Caco-2 (cell line): Measurements from ENCODE around the gene UBXN2A. TPM values are rescaled to one million over a fixed set of nuclear protein-coding genes. Genes with fewer than 3 reads are reported as not detected.

Experiments used
- BruUV-seq: library from RNA; stranded (reverse); fragments of 400-500 nt; replicated peaks from 2 replicates; lab custom pipeline; 2021; lab: Mats Ljungman, UMichigan
- CTCF ChIA-PET: fragments of 300-600 bp; sonication (Branson Sonifier 250); formaldehyde crosslinking; loops from one replicate; lab custom pipeline; 2022; ENCODE audit warnings: antibody characterized with exemption; lab: Charles Lee
- POLR2A ChIA-PET: fragments of 300-600 bp; sonication (Branson Sonifier 250); formaldehyde crosslinking; loops from one replicate; lab custom pipeline; 2022; ENCODE audit warnings: antibody characterized with exemption; lab: Charles Lee
- DNase-seq, 2 experiments: peaks; one replicate each; pipeline versions ENCODE4 v3.0.0 to v3.0.0-alpha.2; 2020 to 2022
- H3K27me3 ChIP-seq: replicated peaks from 2 replicates; pipeline ENCODE4 v1.6.0; 2011; ENCODE audit warnings: low read length; ENCODE audit not compliant: control insufficient read depth, insufficient read depth
- H3K36me3 ChIP-seq: 2 replicates; pipeline ENCODE4 v1.5.1; 2011; ENCODE audit warnings: low read length; ENCODE audit not compliant: control insufficient read depth, insufficient read depth
- H3K4me1 ChIP-seq: fragments of 250-450 bp; sonication (Bioruptor Pico); 2 replicates; pipeline ENCODE4 v1.5.1; 2020; ENCODE audit warnings: mild to moderate bottlenecking
- H3K4me3 ChIP-seq: 2 replicates; pipeline ENCODE4 v1.5.1; 2011; ENCODE audit warnings: low read depth, mild to moderate bottlenecking, control low read depth, low read length
- H3K9me3 ChIP-seq: fragments of 250-450 bp; sonication (Bioruptor Pico); 2 replicates; pipeline ENCODE4 v1.5.1; 2020; ENCODE audit warnings: mild to moderate bottlenecking, moderate library complexity
- H3K27ac Mint-ChIP-seq: one replicate; pipeline ENCODE4 v1.8.0; 2022; ENCODE audit warnings: mixed read lengths; ENCODE audit not compliant: unreplicated experiment
- H3K27me3 Mint-ChIP-seq: one replicate; pipeline ENCODE4 v1.8.0; 2022; ENCODE audit warnings: mixed read lengths; ENCODE audit not compliant: insufficient read depth, unreplicated experiment
- H3K36me3 Mint-ChIP-seq: one replicate; pipeline ENCODE4 v1.8.0; 2022; ENCODE audit warnings: mild to moderate bottlenecking, mixed read lengths; ENCODE audit not compliant: insufficient read depth, unreplicated experiment
- H3K4me1 Mint-ChIP-seq: one replicate; pipeline ENCODE4 v1.8.0; 2022; ENCODE audit warnings: low read depth, mixed read lengths; ENCODE audit not compliant: unreplicated experiment
- H3K4me3 Mint-ChIP-seq: one replicate; pipeline ENCODE4 v1.8.0; 2022; ENCODE audit warnings: mild to moderate bottlenecking, moderate library complexity, mixed read lengths; ENCODE audit not compliant: unreplicated experiment
- H3K9me3 Mint-ChIP-seq: one replicate; pipeline ENCODE4 v1.8.0; 2022; ENCODE audit warnings: mixed read lengths; ENCODE audit not compliant: unreplicated experiment
- CTCF ChIP-seq, 2 experiments: fragments of 200-600 bp in 1 of 2; IDR thresholded peaks; 1 replicate in 1 of 2; 2 replicates in 1 of 2; pipeline versions ENCODE4 v1.5.1 to v1.8.0; 2011 to 2022; ENCODE audit warnings: antibody characterized with exemption in 1 of 2, control low read depth in 1 of 2, inconsistent platforms in 1 of 2, low read depth in 1 of 2, low read length in 1 of 2, mild to moderate bottlenecking in 1 of 2, moderate library complexity in 1 of 2; ENCODE audit not compliant: insufficient read depth in 1 of 2, severe bottlenecking in 1 of 2, unreplicated experiment in 1 of 2
- intact Hi-C: fragments of 100-400 bp; cut with micrococcal nuclease; formaldehyde crosslinking; loops from one replicate; pipeline ENCODE4 v1.10.0; 2022; ENCODE audit not compliant: unreplicated experiment
- total RNA-seq: library from RNA; stranded (reverse); gene quantifications from 2 replicates; pipeline ENCODE4 v1.2.3, GENCODE V29; 2022

The UBXN2A gene
- total RNA-seq, 1 experiment from 2014 or later = 22.0 TPM

DNA sequence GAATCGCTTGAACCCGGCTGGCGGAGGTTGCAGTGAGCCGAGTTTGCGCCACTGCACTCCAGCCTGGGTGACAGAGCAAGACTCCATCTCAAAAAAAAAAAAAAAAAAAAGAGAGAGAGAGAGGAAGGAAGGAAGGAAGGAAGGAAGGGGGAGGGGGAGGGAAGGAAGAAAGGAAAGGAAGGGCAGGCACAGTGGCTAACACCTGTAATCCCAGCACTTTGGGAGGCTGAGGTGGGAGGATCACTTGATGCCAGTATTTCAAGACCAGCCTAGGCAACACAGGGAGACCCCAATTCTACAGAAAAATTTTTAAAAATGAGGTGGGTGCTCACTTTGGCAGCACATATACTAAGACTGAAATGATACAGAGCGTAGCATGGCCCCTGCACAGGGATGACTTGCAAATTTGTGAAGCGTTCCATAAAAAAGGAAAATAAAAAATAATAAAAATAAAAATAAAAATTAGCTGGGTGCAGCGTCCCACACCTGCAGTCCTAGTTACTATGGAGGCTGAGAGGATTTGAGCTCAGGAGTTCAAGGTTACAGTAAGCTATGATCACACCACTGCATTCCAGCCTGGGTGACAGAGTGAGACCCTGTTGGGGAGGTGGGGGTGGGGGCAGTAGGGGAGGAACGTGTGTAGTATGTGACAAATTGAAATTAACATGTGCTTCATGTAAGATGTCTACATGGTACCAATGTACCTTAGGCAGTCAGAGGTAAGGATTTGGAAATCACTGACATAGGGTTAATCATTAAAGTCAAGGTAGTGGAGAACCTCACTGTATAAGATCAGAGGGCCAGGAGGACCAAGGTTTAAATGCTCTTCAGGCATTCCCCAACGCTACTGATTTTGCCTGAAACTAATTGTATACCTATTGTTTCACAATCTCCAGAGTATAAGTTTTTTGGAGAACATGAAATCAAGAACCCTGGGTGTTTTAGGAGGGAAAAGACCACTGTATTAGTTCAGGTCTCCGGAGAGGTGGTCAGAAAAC lies 105.5 kb downstream of the UBXN2A start:
- Histone ChIP-seq H3K9me3 (no peaks in the 10 kb centered on the region), H3K36me3 (no peaks in the 10 kb centered on the region), H3K4me3 (peak overlapping the region; percentile 65), H3K27me3 (no peaks in the 10 kb centered on the region), H3K4me1 (peaks cover 4% of the 10 kb centered on the region; the same call in 1 of the 2 replicates)
- H3K36me3 Mint-ChIP-seq = no peaks in the 10 kb centered on the region
- ChIA-PET CTCF (interaction anchor here (0.6 to 2.1 kb wide), 2 partner anchors 13 to 31 kb away, joined by 6 to 11 read pairs; partner anchors contain the start of gene SF3B6), POLR2A (no interaction called here)
- BruUV-seq = no TSS peak
- H3K4me3 Mint-ChIP-seq = peak overlapping the region; percentile 86
- no peaks in the 10 kb centered on the region for H3K9me3 Mint-ChIP-seq
- DNase-seq = no peak
- intact Hi-C loops = no loop called here
- TF ChIP-seq CTCF (IDR thresholded peaks at IDR 0.05; ENCODE audit: insufficient read depth in 1 of 2, low read depth in 1 of 2, low read length in 1 of 2, severe bottlenecking in 1 of 2, unreplicated experiment in 1 of 2) = no peak
- H3K27me3 Mint-ChIP-seq = no peaks in the 10 kb centered on the region
- peaks cover 7% of the 10 kb centered on the region for H3K4me1 Mint-ChIP-seq
- no peak overlapping the region for H3K27ac Mint-ChIP-seq

- no peaks in the 10 kb centered on the region for H3K36me3 Mint-ChIP-seq
- Histone ChIP-seq H3K36me3 (no peaks in the 10 kb centered on the region), H3K9me3 (no peaks in the 10 kb centered on the region), H3K4me3 (peak overlapping the region; percentile 65), H3K27me3 (no peaks in the 10 kb centered on the region), H3K4me1 (peaks cover 4% of the 10 kb centered on the region; the same call in 1 of the 2 replicates)
- H3K4me3 Mint-ChIP-seq = peak overlapping the region; percentile 86
- ChIA-PET CTCF (interaction anchor here (1.7 to 2.1 kb wide), 2 partner anchors 30 to 38 kb away, joined by 11 to 22 read pairs; partner anchors contain the start of genes SF3B6 and TP53I3), POLR2A (interaction anchor here (1.4 to 1.7 kb wide), 2 partner anchors 30 to 37 kb away, joined by 15 to 47 read pairs; partner anchors contain the start of genes SF3B6 and TP53I3)
- intact Hi-C loops = no loop called here
- peaks cover 7% of the 10 kb centered on the region for H3K4me1 Mint-ChIP-seq
- H3K9me3 Mint-ChIP-seq = no peaks in the 10 kb centered on the region
- peak overlapping the region; percentile 30 for H3K27ac Mint-ChIP-seq
- TF ChIP-seq CTCF (IDR thresholded peaks at IDR 0.05; ENCODE audit: insufficient read depth in 1 of 2, low read depth in 1 of 2, low read length in 1 of 2, severe bottlenecking in 1 of 2, unreplicated experiment in 1 of 2) = no peak
- no peaks in the 10 kb centered on the region for H3K27me3 Mint-ChIP-seq
- BruUV-seq = TSS peak; percentile 69
- no peak for DNase-seq
Measured at GRCh38 chr2:24046599-24046929, 106.3 kb downstream of the UBXN2A start.
